ENCODE results near the gene LKAAEAR1. TPM values are rescaled to one million over a fixed set of nuclear protein-coding genes. Genes with fewer than 3 reads are reported as not detected.
A peak's percentile ranks its signal among the peaks of the same experiment; 100 is the strongest.

The LKAAEAR1 gene
- total and polyA plus RNA-seq, 2 experiments from 2014 or later = 1.8 TPM; not detected in 1

GRCh38 chr20:64047046-64047389 lies 37.2 kb downstream of the LKAAEAR1 start (continued):
- TF ChIP-seq ZNF462 (CRISPR knock-in tag; IDR thresholded peaks at IDR 0.05) = no peak
- no peak for TF ChIP-seq EZH2 (IDR thresholded peaks at IDR 0.05; ENCODE audit: low read depth, unreplicated experiment)
- no peak for TF ChIP-seq STAT1 (IDR thresholded peaks at IDR 0.05; ENCODE audit: unreplicated experiment)

DNA sequence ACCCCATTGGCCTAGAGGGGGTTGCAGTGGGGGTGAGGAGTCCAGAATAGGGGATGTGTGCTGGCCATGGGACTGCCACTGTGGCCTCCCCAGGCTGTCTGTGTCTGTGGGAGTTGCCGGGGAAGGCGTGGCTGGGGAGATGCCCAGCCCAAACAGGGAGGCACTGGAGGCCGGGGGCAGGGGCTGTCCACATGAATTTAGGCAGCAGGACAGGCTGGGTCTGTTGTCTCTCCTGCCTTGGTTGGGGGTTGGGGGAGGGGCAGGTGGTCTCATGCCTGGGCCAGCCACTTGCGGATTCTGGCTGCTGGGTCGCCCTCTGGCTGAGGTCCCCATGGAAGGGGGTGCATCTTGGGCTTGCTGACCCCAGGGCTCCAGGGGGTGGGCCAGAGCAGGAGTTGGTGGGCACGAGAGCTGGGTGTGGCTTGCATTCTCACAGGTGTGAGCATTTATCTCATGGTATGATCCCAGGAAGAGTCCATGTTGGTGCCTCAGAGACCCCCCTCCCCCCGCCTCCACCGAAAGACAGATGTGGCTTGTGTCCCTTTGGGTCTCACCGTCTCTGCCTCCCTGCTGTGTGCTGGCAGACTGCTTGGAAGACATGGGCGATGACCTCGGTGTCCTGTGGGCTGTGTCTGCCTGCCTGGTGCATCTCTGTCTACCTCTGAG lies 38.7 kb downstream of the LKAAEAR1 start:
- Mint-ChIP-seq H3K9me3 (no peaks in the 10 kb centered on the region), H3K4me1 (peaks cover 16% of the 10 kb centered on the region), H3K4me3 (no peak overlapping the region), H3K27me3 (ENCODE audit: insufficient read depth, low read depth, poor library complexity) (peaks cover 69% of the 10 kb centered on the region), H3K36me3 (ENCODE audit: low read depth) (no peaks in the 10 kb centered on the region; the same call in 2 of the 3 replicates), H3K27ac (no peak overlapping the region)
- Histone ChIP-seq H3K4me2 (peak overlapping the region; percentile 55), H4K20me1 (replicated peaks; ENCODE audit: insufficient read depth) (no peaks in the 10 kb centered on the region), H3K27me3 (ENCODE audit: insufficient read depth) (peaks cover 89% of the 10 kb centered on the region), H3K4me1 (ENCODE audit: insufficient read depth) (peaks cover 23% of the 10 kb centered on the region), H3K27ac (ENCODE audit: low read depth) (no peak overlapping the region), H3K4me3 (no peak overlapping the region), H2AFZ (no peak overlapping the region), H3K79me2 (replicated peaks; ENCODE audit: insufficient read depth) (no peaks in the 10 kb centered on the region), H3F3A (replicated peaks; ENCODE audit: low read depth) (0 out of 2 replicates have a peak, but pooled peaks cover 10% of the 10 kb centered on the region), H3K36me3 (ENCODE audit: insufficient read depth) (no peaks in the 10 kb centered on the region), H3K9me2 (ENCODE audit: insufficient read depth) (no peaks in the 10 kb centered on the region)
- ATAC-seq = no peak
- DNase-seq (ENCODE audit: low spot score) = peak; percentile 27
- TF ChIP-seq ZNF462 (CRISPR knock-in tag; IDR thresholded peaks at IDR 0.05) = no peak
- TF ChIP-seq CTCF (conservative IDR thresholded peaks at IDR 0.05; ENCODE audit: low read depth in 2 of 2) = no peak
- TF ChIP-seq ETS1 (IDR thresholded peaks at IDR 0.05) = no peak
